Measurements from ENCODE around the gene KLK4.

KLK4 gene

DNA sequence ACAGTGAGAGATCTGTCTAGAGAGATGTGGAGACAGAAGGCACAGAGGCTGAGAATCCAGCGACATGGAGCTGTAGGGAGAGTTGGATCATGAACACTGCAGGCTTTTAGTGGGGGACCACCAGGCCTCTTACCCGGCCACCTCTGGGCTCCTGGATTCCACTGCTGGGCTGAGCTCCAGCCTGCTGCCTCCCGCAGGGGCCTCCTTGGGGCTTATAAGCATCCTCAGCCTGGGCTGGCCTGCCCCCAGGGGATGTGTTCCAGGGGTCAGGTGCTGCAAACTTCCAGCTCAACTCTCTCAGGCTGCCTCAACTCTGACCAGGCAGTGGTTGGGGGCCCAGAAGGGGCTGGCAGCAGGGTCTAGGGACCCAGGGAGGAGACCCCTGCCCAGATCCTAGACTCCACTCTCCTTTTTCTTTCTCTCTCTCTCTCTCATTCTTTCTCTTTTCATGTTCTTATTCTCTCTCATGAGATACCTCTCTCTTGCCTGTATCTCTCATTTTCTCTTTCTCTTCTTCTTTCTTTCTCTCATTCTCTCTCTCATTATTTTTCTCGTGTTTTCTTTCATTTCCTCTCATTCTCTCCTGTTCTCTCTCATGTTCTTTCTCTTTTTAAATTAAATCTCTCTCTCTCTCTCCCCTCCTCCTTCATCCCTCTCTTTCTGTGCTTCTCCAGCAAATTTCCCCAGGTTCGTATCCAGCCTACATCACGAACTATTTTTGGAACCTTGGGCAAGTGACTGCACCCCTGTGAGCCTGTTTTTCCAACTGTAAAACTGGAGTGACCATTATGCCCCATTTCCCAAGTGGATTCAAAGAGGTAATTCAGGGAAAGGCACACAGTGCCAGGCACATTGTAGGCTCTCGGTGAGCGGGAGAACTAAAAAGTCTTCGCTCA is at the start of gene KLK4:
Gene KLK4 (minus strand): TSS at position 190 of the 896 bp plus-strand sequence. CDS start 657 bp downstream, outside the sequence.
- H3K27ac ChIP-seq (ENCODE audit: low read depth, low read length): no peak within 1 kb of the TSS
- H3K9me3 ChIP-seq (ENCODE audit: control insufficient read depth in 1 of 2, low read length in 2 of 2): no peaks in the 10 kb centered on the region
- peaks cover 48 to 51% of the 10 kb centered on the region in 2 donors for H3K27me3 ChIP-seq (ENCODE audit: control insufficient read depth in 1 of 2, insufficient read depth in 2 of 2, low read length in 2 of 2)
- no peak within 1 kb of the TSS for H3K4me3 ChIP-seq (ENCODE audit: low read depth in 1 of 2, low read length in 2 of 2)
- H3K9ac ChIP-seq (ENCODE audit: low read depth in 1 of 2, low read length in 2 of 2): no peak within 1 kb of the TSS
- no peaks in the 10 kb centered on the region for H3K36me3 ChIP-seq (ENCODE audit: control insufficient read depth in 1 of 2, insufficient read depth in 2 of 2, low read length in 2 of 2)
- no peaks in the 10 kb centered on the region for H3K4me1 ChIP-seq (ENCODE audit: control insufficient read depth in 1 of 2, insufficient read depth in 2 of 2, low read length in 2 of 2)

DNA sequence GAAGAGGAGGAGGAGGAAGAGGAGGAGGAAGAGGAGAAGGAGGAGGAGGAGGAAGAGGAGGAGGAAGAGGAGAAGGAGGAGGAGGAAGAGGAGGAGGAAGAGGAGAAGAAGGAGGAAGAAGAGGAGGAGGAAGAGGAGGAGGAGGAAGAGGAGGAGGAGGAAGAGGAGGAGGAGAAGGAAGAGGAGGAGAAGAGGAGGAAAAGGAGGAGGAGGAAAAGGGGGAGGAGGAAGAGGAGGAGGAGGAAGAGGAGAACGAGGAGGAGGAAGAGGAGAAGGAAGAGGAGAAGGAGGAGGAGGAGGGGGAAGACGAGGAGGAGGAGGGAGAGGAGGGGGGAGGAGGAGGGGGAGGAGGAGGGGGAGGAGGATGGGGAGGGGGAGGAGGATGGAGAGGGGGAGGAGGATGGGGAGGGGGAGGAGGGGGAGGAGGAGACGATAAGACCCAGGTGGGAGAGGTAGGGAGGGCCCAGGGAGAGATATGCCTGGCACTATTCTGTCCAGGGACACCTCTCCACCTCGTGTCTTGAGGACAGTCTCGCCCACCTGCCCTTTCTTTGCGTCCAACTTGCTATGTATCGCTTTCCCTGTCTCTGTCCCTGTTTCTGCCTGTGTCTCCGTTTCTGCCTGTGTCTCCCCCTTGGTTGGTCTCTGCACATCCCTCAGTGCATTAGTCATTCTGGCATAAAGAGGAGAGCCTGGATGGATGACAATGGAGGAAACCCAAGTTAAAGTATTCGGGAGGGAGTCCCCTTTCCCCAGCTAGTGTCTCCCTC is 48.7 kb upstream of the KLK4 start:
- no peak overlapping the region for H3K4me3 ChIP-seq (ENCODE audit: low read depth in 1 of 2, low read length in 2 of 2)
- H3K27me3 ChIP-seq (ENCODE audit: control insufficient read depth in 1 of 2, insufficient read depth in 2 of 2, low read length in 2 of 2): no peaks in the 10 kb centered on the region

GRCh38 chr19:50957587-50957986 is 46.4 kb upstream of the KLK4 start:
- H3K4me3 ChIP-seq (ENCODE audit: low read depth in 1 of 2, low read length in 2 of 2): no peak overlapping the region
- H3K9ac ChIP-seq (ENCODE audit: low read depth in 1 of 2, low read length in 2 of 2): no peak overlapping the region
- H3K36me3 ChIP-seq (ENCODE audit: control insufficient read depth in 1 of 2, insufficient read depth in 2 of 2, low read length in 2 of 2): no peaks in the 10 kb centered on the region
- H3K27ac ChIP-seq (ENCODE audit: low read depth, low read length): no peak overlapping the region
- H3K9me3 ChIP-seq (ENCODE audit: control insufficient read depth in 1 of 2, low read length in 2 of 2): no peaks in the 10 kb centered on the region
- H3K4me1 ChIP-seq (ENCODE audit: control insufficient read depth in 1 of 2, insufficient read depth in 2 of 2, low read length in 2 of 2): no peaks in the 10 kb centered on the region
- H3K27me3 ChIP-seq (ENCODE audit: control insufficient read depth in 1 of 2, insufficient read depth in 2 of 2, low read length in 2 of 2): no peaks in the 10 kb centered on the region

More for the DNA sequence above, 48.7 kb upstream of the KLK4 start:
- Histone ChIP-seq H3K27ac (ENCODE audit: low read depth, low read length) (no peak overlapping the region), H3K4me1 (ENCODE audit: control insufficient read depth in 1 of 2, insufficient read depth in 2 of 2, low read length in 2 of 2) (no peaks in the 10 kb centered on the region), H3K9ac (ENCODE audit: low read depth in 1 of 2, low read length in 2 of 2) (no peak overlapping the region), H3K9me3 (ENCODE audit: control insufficient read depth in 1 of 2, low read length in 2 of 2) (no peaks in the 10 kb centered on the region), H3K36me3 (ENCODE audit: control insufficient read depth in 1 of 2, insufficient read depth in 2 of 2, low read length in 2 of 2) (no peaks in the 10 kb centered on the region)

DNA sequence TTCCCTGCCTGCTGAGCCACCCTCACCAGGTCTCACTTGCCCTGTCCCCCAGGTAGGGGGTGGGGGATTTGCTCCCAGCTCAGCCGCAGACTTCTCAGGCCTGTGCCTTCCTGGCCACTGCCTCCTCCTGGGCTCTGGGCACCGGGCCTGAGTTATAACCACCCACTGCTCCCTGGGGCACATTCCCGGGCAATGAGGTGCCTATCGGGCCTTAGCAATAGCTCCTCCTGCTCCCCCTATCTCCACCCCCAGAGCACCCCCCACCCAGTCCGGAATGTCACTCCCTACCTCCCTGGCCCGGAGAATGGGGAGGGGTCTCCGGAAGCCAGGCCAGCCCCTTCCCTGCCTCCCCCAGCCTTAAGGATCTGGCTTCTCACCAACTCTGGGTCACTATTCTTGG is 41.7 kb upstream of the KLK4 start, which contains the start of gene KLK5:
Gene KLK5 (minus strand): TSS at position 129 of the 400 bp plus-strand sequence. CDS start 381 bp downstream, outside the sequence.
- Histone ChIP-seq H3K4me3 (ENCODE audit: low read depth in 1 of 2, low read length in 2 of 2) (no peak within 1 kb of the TSS), H3K36me3 (ENCODE audit: control insufficient read depth in 1 of 2, insufficient read depth in 2 of 2, low read length in 2 of 2) (no peaks in the 10 kb centered on the region), H3K4me1 (ENCODE audit: control insufficient read depth in 1 of 2, insufficient read depth in 2 of 2, low read length in 2 of 2) (no peaks in the 10 kb centered on the region), H3K9me3 (ENCODE audit: control insufficient read depth in 1 of 2, low read length in 2 of 2) (no peaks in the 10 kb centered on the region), H3K27me3 (ENCODE audit: control insufficient read depth in 1 of 2, insufficient read depth in 2 of 2, low read length in 2 of 2) (no peaks in the 10 kb centered on the region), H3K9ac (ENCODE audit: low read depth in 1 of 2, low read length in 2 of 2) (no peak within 1 kb of the TSS), H3K27ac (ENCODE audit: low read depth, low read length) (no peak within 1 kb of the TSS)

DNA sequence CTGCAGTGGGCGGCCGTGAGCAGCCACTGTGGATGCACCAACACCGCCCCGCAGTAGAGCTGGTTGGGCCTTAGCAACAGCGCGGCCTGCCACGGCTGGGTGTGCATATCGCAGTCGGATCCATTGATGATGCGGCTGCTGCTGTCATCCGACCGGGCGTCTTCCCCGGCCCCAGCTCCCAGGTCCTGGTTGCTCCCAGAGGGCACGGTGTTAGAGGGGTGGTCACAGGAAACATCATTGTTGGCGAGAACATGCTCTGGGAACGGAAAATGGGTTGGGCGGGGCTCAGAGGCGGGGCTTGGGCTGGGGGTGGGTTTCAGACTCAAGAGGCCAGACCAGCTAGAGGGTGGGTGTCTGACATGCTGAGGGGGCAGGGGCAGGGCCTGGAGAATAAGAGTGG is 38.7 kb upstream of the KLK4 start:
- Histone ChIP-seq H3K4me3 (ENCODE audit: low read depth in 1 of 2, low read length in 2 of 2) (no peak overlapping the region), H3K27me3 (ENCODE audit: control insufficient read depth in 1 of 2, insufficient read depth in 2 of 2, low read length in 2 of 2) (no peaks in the 10 kb centered on the region), H3K27ac (ENCODE audit: low read depth, low read length) (no peak overlapping the region), H3K4me1 (ENCODE audit: control insufficient read depth in 1 of 2, insufficient read depth in 2 of 2, low read length in 2 of 2) (no peaks in the 10 kb centered on the region), H3K9ac (ENCODE audit: low read depth in 1 of 2, low read length in 2 of 2) (no peak overlapping the region), H3K9me3 (ENCODE audit: control insufficient read depth in 1 of 2, low read length in 2 of 2) (no peaks in the 10 kb centered on the region), H3K36me3 (ENCODE audit: control insufficient read depth in 1 of 2, insufficient read depth in 2 of 2, low read length in 2 of 2) (no peaks in the 10 kb centered on the region)

DNA sequence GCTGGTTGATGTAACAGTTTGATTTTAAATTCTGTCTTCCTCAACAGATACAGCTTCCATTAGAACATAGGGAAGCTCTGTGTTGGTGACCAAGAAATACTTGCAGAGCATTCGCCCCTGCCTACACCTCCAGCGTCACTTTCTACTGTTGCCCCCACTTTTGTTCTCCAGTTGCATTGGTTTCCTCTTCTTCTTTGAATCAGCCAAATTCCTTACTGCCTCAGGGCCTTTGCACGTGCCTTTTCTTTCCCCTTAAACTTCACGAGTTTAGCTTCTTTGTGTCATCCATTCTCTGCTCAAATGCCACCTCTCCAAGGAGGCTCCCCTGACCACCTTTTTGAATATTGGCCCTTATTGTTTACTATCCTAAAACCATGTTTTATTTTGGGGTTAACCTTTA is 35.9 kb upstream of the KLK4 start:
- H3K27ac ChIP-seq (ENCODE audit: low read depth, low read length): no peak overlapping the region
- no peaks in the 10 kb centered on the region for H3K9me3 ChIP-seq (ENCODE audit: control insufficient read depth in 1 of 2, low read length in 2 of 2)
- no peaks in the 10 kb centered on the region for H3K36me3 ChIP-seq (ENCODE audit: control insufficient read depth in 1 of 2, insufficient read depth in 2 of 2, low read length in 2 of 2)
- no peak overlapping the region for H3K4me3 ChIP-seq (ENCODE audit: low read depth in 1 of 2, low read length in 2 of 2)
- H3K4me1 ChIP-seq (ENCODE audit: control insufficient read depth in 1 of 2, insufficient read depth in 2 of 2, low read length in 2 of 2): no peaks in the 10 kb centered on the region
- H3K9ac ChIP-seq (ENCODE audit: low read depth in 1 of 2, low read length in 2 of 2): no peak overlapping the region
- H3K27me3 ChIP-seq (ENCODE audit: control insufficient read depth in 1 of 2, insufficient read depth in 2 of 2, low read length in 2 of 2): no peaks in the 10 kb centered on the region

- H3K27me3 ChIP-seq (ENCODE audit: control insufficient read depth in 1 of 2, insufficient read depth in 2 of 2, low read length in 2 of 2): no peaks in the 10 kb centered on the region
- no peaks in the 10 kb centered on the region for H3K4me1 ChIP-seq (ENCODE audit: control insufficient read depth in 1 of 2, insufficient read depth in 2 of 2, low read length in 2 of 2)
Measured at GRCh38 chr19:50944795-50945194, 33.6 kb upstream of the KLK4 start.

DNA sequence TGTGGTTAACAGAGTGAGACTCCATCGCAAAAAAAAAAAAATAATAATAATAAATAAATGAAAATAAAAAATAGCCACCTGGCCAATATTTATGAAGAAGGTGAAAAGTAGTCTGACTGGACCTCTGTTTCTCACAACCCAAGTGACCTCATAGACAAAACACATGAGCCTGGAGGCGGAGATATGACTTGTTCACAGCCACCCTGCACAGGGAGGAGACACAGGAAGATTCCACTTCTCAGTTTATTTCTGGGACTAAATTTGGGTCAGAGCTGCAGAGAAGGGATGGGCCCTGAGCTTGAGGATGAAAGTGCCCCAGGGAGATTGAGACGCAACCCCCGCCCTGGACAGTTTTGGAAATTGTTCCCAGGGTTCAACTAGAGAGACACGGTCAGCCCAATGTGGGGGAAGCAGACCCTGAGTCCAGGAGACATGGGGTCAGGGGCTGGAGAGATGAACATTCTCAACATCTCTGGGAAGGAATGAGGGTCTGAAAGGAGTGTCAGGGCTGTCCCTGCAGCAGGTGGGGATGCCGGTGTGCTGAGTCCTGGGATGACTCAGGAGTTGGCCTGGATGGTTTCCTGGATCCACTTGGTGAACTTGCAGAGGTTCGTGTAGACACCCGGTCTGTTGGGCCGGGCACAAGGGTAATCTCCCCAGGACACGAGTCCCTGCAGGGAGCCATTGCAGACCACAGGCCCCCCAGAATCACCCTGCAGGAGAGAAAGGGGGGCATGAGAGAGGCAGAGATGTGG is 32.1 kb upstream of the KLK4 start:
- Histone ChIP-seq H3K9me3 (ENCODE audit: control insufficient read depth in 1 of 2, low read length in 2 of 2) (no peaks in the 10 kb centered on the region), H3K4me1 (ENCODE audit: control insufficient read depth in 1 of 2, insufficient read depth in 2 of 2, low read length in 2 of 2) (no peaks in the 10 kb centered on the region), H3K9ac (ENCODE audit: low read depth in 1 of 2, low read length in 2 of 2) (no peak overlapping the region), H3K27ac (ENCODE audit: low read depth, low read length) (no peak overlapping the region), H3K27me3 (ENCODE audit: control insufficient read depth in 1 of 2, insufficient read depth in 2 of 2, low read length in 2 of 2) (no peaks in the 10 kb centered on the region), H3K36me3 (ENCODE audit: control insufficient read depth in 1 of 2, insufficient read depth in 2 of 2, low read length in 2 of 2) (no peaks in the 10 kb centered on the region), H3K4me3 (ENCODE audit: low read depth in 1 of 2, low read length in 2 of 2) (no peak overlapping the region)

More at GRCh38 chr19:50944795-50945194, 33.6 kb upstream of the KLK4 start:
- no peak overlapping the region for H3K4me3 ChIP-seq (ENCODE audit: low read depth in 1 of 2, low read length in 2 of 2)
- H3K27ac ChIP-seq (ENCODE audit: low read depth, low read length): no peak overlapping the region
- no peak overlapping the region for H3K9ac ChIP-seq (ENCODE audit: low read depth in 1 of 2, low read length in 2 of 2)
- no peaks in the 10 kb centered on the region for H3K36me3 ChIP-seq (ENCODE audit: control insufficient read depth in 1 of 2, insufficient read depth in 2 of 2, low read length in 2 of 2)
- H3K9me3 ChIP-seq (ENCODE audit: control insufficient read depth in 1 of 2, low read length in 2 of 2): no peaks in the 10 kb centered on the region

- H3K36me3 ChIP-seq (ENCODE audit: control insufficient read depth in 1 of 2, insufficient read depth in 2 of 2, low read length in 2 of 2): no peaks in the 10 kb centered on the region
- no peaks in the 10 kb centered on the region for H3K4me1 ChIP-seq (ENCODE audit: control insufficient read depth in 1 of 2, insufficient read depth in 2 of 2, low read length in 2 of 2)
- H3K9ac ChIP-seq (ENCODE audit: low read depth in 1 of 2, low read length in 2 of 2): no peak overlapping the region
- H3K27ac ChIP-seq (ENCODE audit: low read depth, low read length): no peak overlapping the region
- H3K27me3 ChIP-seq (ENCODE audit: control insufficient read depth in 1 of 2, insufficient read depth in 2 of 2, low read length in 2 of 2): no peaks in the 10 kb centered on the region
- no peaks in the 10 kb centered on the region for H3K9me3 ChIP-seq (ENCODE audit: control insufficient read depth in 1 of 2, low read length in 2 of 2)
- no peak overlapping the region for H3K4me3 ChIP-seq (ENCODE audit: low read depth in 1 of 2, low read length in 2 of 2)
Measured at GRCh38 chr19:50939596-50939995, 28.4 kb upstream of the KLK4 start.
